ENCODE measurements around the gene POU2F3.

- TF ChIP-seq CTCF (IDR thresholded peaks at IDR 0.05; ENCODE audit: low read depth, low read length), result no peak
- no peak for TF ChIP-seq POLR2A (IDR thresholded peaks at IDR 0.05; ENCODE audit: extremely low read depth, insufficient read length)
- TF ChIP-seq MAX (IDR thresholded peaks at IDR 0.05; ENCODE audit: low read depth, low read length), result no peak
- TF ChIP-seq MYC (IDR thresholded peaks at IDR 0.05; ENCODE audit: low read depth, low read length), result no peak
Observed at GRCh38 chr11:120354068-120354467, 114.1 kb downstream of the POU2F3 start.

Data from NB4 (cell line).